NCI-H187 treated with DMSO at 0.1 percent for 48 hours (cell line): Measurements from ENCODE around the gene DCN.

Source experiments
- DNase-seq: peaks from one replicate; lab custom pipeline; 2025; lab: John Stamatoyannopoulos, UW

DCN gene

GRCh38 chr12:91100906-91101305, 81.7 kb downstream of the DCN start:
- DNase-seq, result no peak

- no peak for DNase-seq
These were observed 82.8 kb downstream of the DCN start for GRCh38 chr12:91099836-91100235.

GRCh38 chr12:91099341-91099740, 83.3 kb downstream of the DCN start:
- DNase-seq, result no peak

GRCh38 chr12:91098941-91099340, 83.7 kb downstream of the DCN start:
- no peak for DNase-seq

GRCh38 chr12:91098461-91098860, 84.2 kb downstream of the DCN start:
- no peak for DNase-seq

GRCh38 chr12:91094957-91095356, 87.7 kb downstream of the DCN start:
- DNase-seq, result no peak

GRCh38 chr12:91094032-91094662, 88.5 kb downstream of the DCN start:
- DNase-seq, result no peak

GRCh38 chr12:91093341-91093740, 89.3 kb downstream of the DCN start:
- DNase-seq, result no peak

GRCh38 chr12:91091916-91092715, 90.5 kb downstream of the DCN start:
- no peak for DNase-seq
